Keratinocyte (primary cell): ENCODE results near the gene ARL11. TPM values are rescaled to one million over a fixed set of nuclear protein-coding genes. Genes with fewer than 3 reads are reported as not detected.

Experiments used
- DNase-seq: peaks from one replicate; pipeline ENCODE4 v3.0.0-alpha.2; 2011; ENCODE audit warnings: low read depth, missing footprints, low spot score
- FAIRE-seq: peaks from 2 replicates; lab custom pipeline; 2011; peaks lifted over from hg19 to GRCh38; lab: Jason Lieb, UNC
- H2AFZ ChIP-seq: 2 replicates; pipeline ENCODE4 v1.6.0; 2012; ENCODE audit warnings: low read length, control low read depth, inconsistent platforms; ENCODE audit not compliant: control insufficient read depth
- H3K27ac ChIP-seq: 2 replicates; pipeline ENCODE4 v1.5.1; 2011; ENCODE audit warnings: low read length; ENCODE audit not compliant: control insufficient read depth, insufficient read depth
- H3K27me3 ChIP-seq: 3 replicates; pipeline ENCODE4 v1.6.0; 2011; ENCODE audit warnings: low read length; ENCODE audit not compliant: control insufficient read depth, insufficient read depth; ENCODE audit errors: extremely low read depth
- H3K36me3 ChIP-seq, 2 experiments: 2 replicates in 1 of 2; 3 replicates in 1 of 2; pipeline ENCODE4 v1.5.1; 2011; ENCODE audit warnings: low read length in 2 of 2, mild to moderate bottlenecking in 1 of 2; ENCODE audit not compliant: control insufficient read depth in 2 of 2, insufficient read depth in 2 of 2; ENCODE audit errors: extremely low read depth in 1 of 2
- H3K4me1 ChIP-seq: 3 replicates; pipeline ENCODE4 v1.5.1; 2011; ENCODE audit warnings: low read length; ENCODE audit not compliant: control insufficient read depth, insufficient read depth; ENCODE audit errors: extremely low read depth
- H3K4me2 ChIP-seq: 3 replicates; pipeline ENCODE4 v1.6.0; 2011; ENCODE audit warnings: low read depth, low read length; ENCODE audit not compliant: control insufficient read depth, insufficient read depth; ENCODE audit errors: extremely low read depth
- H3K4me3 ChIP-seq, 3 experiments: fragments of 200-600 bp in 1 of 3; sonication (generic) in 1 of 3; 2 replicates in 2 of 3; 3 replicates in 1 of 3; pipeline ENCODE4 v1.5.1; 2011 to 2016; ENCODE audit warnings: low read length in 3 of 3, mild to moderate bottlenecking in 3 of 3, control low read depth in 2 of 3, inconsistent platforms in 1 of 3, low read depth in 1 of 3, mixed read lengths in 1 of 3, mixed run types in 1 of 3, moderate library complexity in 1 of 3; ENCODE audit not compliant: control insufficient read depth in 2 of 3, insufficient read depth in 2 of 3; ENCODE audit errors: extremely low read depth in 1 of 3
- H3K79me2 ChIP-seq: 2 replicates; pipeline ENCODE4 v1.6.0; 2012; ENCODE audit warnings: low read length; ENCODE audit not compliant: control insufficient read depth, insufficient read depth
- H3K9ac ChIP-seq: 3 replicates; pipeline ENCODE4 v1.6.0; 2011; ENCODE audit warnings: low read length; ENCODE audit not compliant: control insufficient read depth, insufficient read depth; ENCODE audit errors: extremely low read depth
- H3K9me1 ChIP-seq: 3 replicates; pipeline ENCODE4 v1.6.0; 2011; ENCODE audit warnings: low read length; ENCODE audit not compliant: control insufficient read depth, insufficient read depth; ENCODE audit errors: extremely low read depth
- H3K9me3 ChIP-seq: 2 replicates; pipeline ENCODE4 v1.5.1; 2012; ENCODE audit warnings: low read depth, low read length; ENCODE audit not compliant: control insufficient read depth
- H4K20me1 ChIP-seq: 3 replicates; pipeline ENCODE4 v1.6.0; 2011; ENCODE audit warnings: low read length; ENCODE audit not compliant: control insufficient read depth, insufficient read depth; ENCODE audit errors: extremely low read depth
- EZH2 ChIP-seq: IDR thresholded peaks from one replicate; pipeline ENCODE4 v1.6.1; 2012; ENCODE audit warnings: inconsistent platforms, mild to moderate bottlenecking, low read length, moderate library complexity
- dilution Hi-C: fragments of 300-500 bp; cut with MboI; formaldehyde crosslinking; loops from one replicate; pipeline ENCODE4 v1.7.0; 2020; ENCODE audit warnings: low sequenced_read_pairs; ENCODE audit not compliant: extremely low pct_ligation_motif_present
- polyA plus RNA-seq, 5 experiments: library from polyadenylated mRNA; depleted of rRNA in 3 of 5; stranded (reverse) in 3 of 5; stranded (forward) in 1 of 5; unstranded in 1 of 5; fragments of >200 nt; gene quantifications; 1 replicate in 1 of 5; 2 replicates in 3 of 5; 3 replicates in 1 of 5; pipeline versions ENCODE4 v1.2.1 to v1.2.3, GENCODE V29; 2011 to 2012; ENCODE audit warnings: missing spikeins in 2 of 5, low read depth in 1 of 5, low replicate concordance in 1 of 5
- TF ChIP-seq, protein P1 (sequence below), 3 experiments: IDR thresholded peaks in 1 of 3; conservative IDR thresholded peaks in 1 of 3; optimal IDR thresholded peaks in 1 of 3; 2 replicates in 2 of 3; 3 replicates in 1 of 3; pipeline versions ENCODE3 to v1.5.1; 2011; ENCODE audit warnings: low read length in 3 of 3, mild to moderate bottlenecking in 3 of 3, moderate library complexity in 2 of 3, control low read depth in 1 of 3, inconsistent platforms in 1 of 3; ENCODE audit not compliant: insufficient read depth in 2 of 3; ENCODE audit errors: extremely low read depth in 1 of 3

The ARL11 gene
- polyA plus RNA-seq, 1 donor (not counting 4 experiments of a cell fraction or from before 2014, with no cell fraction given): 0.55 TPM

GRCh38 chr13:49641801-49642291, 13.5 kb downstream of the ARL11 start:
- peak; percentile 68 for DNase-seq
- no peak overlapping the region for H3K9ac ChIP-seq
- dilution Hi-C loops: no loop called here

GRCh38 chr13:49643035-49643646, 14.8 kb downstream of the ARL11 start:
- H3K9ac ChIP-seq: no peak overlapping the region
- DNase-seq (no peak), FAIRE-seq (no peak)
- H3K36me3 ChIP-seq: no peaks in the 10 kb centered on the region
- no peak overlapping the region for H2AFZ ChIP-seq
- no peaks in the 10 kb centered on the region for H3K9me3 ChIP-seq
- H3K4me3 ChIP-seq: no peak overlapping the region
- no peak overlapping the region for H3K27ac ChIP-seq
- H3K4me1 ChIP-seq: peaks cover 8% of the 10 kb centered on the region
- no peaks in the 10 kb centered on the region for H3K9me1 ChIP-seq
- dilution Hi-C loops: no loop called here
- H3K4me2 ChIP-seq: no peak overlapping the region
- TF ChIP-seq, protein P1, sequence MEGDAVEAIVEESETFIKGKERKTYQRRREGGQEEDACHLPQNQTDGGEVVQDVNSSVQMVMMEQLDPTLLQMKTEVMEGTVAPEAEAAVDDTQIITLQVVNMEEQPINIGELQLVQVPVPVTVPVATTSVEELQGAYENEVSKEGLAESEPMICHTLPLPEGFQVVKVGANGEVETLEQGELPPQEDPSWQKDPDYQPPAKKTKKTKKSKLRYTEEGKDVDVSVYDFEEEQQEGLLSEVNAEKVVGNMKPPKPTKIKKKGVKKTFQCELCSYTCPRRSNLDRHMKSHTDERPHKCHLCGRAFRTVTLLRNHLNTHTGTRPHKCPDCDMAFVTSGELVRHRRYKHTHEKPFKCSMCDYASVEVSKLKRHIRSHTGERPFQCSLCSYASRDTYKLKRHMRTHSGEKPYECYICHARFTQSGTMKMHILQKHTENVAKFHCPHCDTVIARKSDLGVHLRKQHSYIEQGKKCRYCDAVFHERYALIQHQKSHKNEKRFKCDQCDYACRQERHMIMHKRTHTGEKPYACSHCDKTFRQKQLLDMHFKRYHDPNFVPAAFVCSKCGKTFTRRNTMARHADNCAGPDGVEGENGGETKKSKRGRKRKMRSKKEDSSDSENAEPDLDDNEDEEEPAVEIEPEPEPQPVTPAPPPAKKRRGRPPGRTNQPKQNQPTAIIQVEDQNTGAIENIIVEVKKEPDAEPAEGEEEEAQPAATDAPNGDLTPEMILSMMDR (optimal IDR thresholded peaks at IDR 0.05 in 1 of 3, IDR thresholded peaks at IDR 0.05 in 1 of 3, conservative IDR thresholded peaks at IDR 0.05 in 1 of 3; ENCODE audit: extremely low read depth in 1 of 3, insufficient read depth in 2 of 3, low read length in 3 of 3): no peak
- TF ChIP-seq EZH2: no peak
- no peaks in the 10 kb centered on the region for H3K27me3 ChIP-seq
- no peaks in the 10 kb centered on the region for H3K79me2 ChIP-seq
- no peaks in the 10 kb centered on the region for H4K20me1 ChIP-seq

More at GRCh38 chr13:49641801-49642291, 13.5 kb downstream of the ARL11 start:
- peak overlapping the region; percentile 10 for H3K27ac ChIP-seq
- H3K36me3 ChIP-seq: no peaks in the 10 kb centered on the region
- peak overlapping the region; percentile 59 for H3K4me2 ChIP-seq
- H3K9me1 ChIP-seq: no peaks in the 10 kb centered on the region
- no peaks in the 10 kb centered on the region for H3K79me2 ChIP-seq
- no peak overlapping the region for H3K4me3 ChIP-seq
- peak overlapping the region; percentile 75 for H2AFZ ChIP-seq
- peaks cover 8% of the 10 kb centered on the region for H3K4me1 ChIP-seq
- H3K27me3 ChIP-seq: no peaks in the 10 kb centered on the region
- no peaks in the 10 kb centered on the region for H4K20me1 ChIP-seq
- TF ChIP-seq, protein P1 (optimal IDR thresholded peaks at IDR 0.05 in 1 of 3, IDR thresholded peaks at IDR 0.05 in 1 of 3, conservative IDR thresholded peaks at IDR 0.05 in 1 of 3; ENCODE audit: extremely low read depth in 1 of 3, insufficient read depth in 2 of 3, low read length in 3 of 3): no peak
- no peak for TF ChIP-seq EZH2
- no peaks in the 10 kb centered on the region for H3K9me3 ChIP-seq
- FAIRE-seq: peak; percentile 84
